GM19025 (cell line): Measurements from ENCODE around the gene MAPKAPK2.

Source experiments
- ATAC-seq: cut with Tn5 transposase; IDR thresholded peaks from one replicate; pipeline ENCODE4 v1.9.1; 2021; ENCODE audit warnings: mild to moderate bottlenecking, low read depth, moderate library complexity; ENCODE audit not compliant: unreplicated experiment

The MAPKAPK2 gene

DNA sequence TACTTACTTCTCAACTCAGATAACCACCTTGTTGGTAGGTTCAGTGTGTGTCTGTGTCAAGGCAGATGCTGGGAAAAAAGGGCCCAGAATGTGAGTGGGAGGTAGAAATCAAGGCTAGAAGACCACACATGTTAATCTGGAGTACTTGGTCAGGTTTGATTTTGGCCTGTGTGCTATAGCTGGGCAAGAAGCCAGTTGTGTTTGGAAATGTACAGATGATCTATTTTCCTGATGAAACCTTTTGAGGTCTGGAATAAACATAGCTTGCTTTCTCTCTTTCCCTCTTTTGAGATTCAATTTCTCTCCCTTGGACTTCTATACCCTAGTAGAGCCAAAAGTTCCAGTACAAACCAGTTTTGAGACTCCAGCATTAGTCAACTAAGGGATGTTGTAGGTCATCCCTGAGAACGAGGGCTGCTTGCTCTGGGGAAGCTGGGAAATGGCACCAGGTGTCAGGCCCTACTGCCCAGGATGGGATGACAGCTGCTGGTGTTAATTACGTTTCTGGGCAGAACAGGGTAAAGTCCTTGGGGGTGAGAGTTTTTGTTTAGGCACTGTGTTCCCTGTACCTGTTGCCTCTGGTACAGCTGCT is 15.8 kb downstream of the MAPKAPK2 start:
- no peak for ATAC-seq

DNA sequence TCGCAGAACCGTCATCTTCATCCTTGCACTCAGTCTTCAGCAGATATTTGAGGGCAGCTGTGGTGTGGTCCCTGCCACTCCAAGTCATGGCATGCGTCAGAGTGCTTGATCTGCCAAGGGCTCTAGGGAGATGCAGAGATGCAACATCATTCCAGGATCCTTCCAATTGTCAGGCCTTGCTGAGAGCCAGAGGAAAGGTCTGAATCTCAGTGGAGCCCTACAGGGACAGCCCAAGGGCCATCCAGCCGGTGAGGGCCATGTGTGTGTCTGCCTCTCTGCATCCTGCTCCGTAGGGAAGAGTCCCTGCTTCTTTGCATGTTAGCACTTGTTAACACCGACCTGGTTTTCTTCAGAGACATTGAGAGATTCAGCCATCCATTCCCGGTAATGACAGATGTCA is 17.6 kb downstream of the MAPKAPK2 start:
- no peak for ATAC-seq

DNA sequence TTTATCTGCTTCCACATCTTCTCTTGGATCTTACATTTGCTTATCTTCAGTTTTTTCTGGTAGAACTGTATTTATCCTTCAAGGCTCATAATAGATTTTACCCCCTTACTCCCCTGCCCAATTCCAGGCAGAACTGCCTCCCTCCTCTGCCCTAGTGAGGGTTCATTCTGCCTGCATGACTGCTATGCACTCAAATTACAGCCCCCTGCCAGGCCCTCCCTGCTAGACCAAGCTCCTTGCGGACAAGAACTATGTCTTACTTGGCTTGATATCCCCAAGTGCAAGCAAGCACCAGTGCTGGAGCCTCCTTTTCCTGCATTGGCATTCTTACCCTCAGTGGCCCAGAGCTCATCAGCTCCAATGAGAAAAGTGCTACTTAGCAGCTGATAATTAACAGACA is 18.1 kb downstream of the MAPKAPK2 start:
- no peak for ATAC-seq

- ATAC-seq = peak; percentile 51
Observed at GRCh38 chr1:206703661-206704060, 19.0 kb downstream of the MAPKAPK2 start.

DNA sequence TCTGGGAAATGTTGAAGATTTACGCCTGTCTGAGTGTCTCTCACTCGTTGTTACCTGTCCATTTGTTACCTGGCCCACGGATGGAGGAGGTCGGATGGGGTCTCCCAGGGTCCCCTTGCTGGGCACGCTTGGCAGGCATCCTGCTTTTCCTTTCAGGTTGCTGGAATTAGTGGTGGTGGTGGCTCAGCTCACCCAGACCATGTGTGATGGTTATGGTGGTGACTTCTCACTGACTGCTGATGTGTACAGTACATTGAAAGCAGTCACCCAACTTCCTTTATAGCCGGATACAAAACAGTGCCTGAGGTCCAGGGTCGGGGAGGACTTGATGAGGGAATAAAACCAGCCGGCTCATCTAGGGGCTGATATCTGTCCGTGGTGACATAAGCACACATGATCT is 19.5 kb downstream of the MAPKAPK2 start:
- no peak for ATAC-seq

DNA sequence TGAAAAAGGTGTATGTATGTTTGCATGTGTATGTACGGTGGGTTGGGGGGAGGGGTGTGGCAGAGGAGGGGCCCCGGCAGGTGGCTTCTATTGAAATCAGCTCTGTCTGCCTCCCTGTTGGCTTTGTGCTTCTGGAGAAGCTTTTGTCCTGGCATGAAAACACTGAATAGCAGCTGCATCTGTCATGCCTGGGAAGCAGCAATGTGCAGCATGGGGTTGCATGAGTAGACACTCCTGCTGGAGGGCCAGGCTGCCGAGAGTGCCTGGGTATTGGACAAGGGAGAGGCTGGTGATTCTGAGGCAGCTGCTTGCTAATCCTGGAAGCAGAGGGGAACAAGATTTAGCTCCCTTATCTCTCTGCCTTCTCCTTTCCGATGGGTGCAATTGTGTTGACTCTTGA is 20.5 kb downstream of the MAPKAPK2 start:
- no peak for ATAC-seq

GRCh38 chr1:206705726-206706297 is 21.1 kb downstream of the MAPKAPK2 start:
- no peak for ATAC-seq

DNA sequence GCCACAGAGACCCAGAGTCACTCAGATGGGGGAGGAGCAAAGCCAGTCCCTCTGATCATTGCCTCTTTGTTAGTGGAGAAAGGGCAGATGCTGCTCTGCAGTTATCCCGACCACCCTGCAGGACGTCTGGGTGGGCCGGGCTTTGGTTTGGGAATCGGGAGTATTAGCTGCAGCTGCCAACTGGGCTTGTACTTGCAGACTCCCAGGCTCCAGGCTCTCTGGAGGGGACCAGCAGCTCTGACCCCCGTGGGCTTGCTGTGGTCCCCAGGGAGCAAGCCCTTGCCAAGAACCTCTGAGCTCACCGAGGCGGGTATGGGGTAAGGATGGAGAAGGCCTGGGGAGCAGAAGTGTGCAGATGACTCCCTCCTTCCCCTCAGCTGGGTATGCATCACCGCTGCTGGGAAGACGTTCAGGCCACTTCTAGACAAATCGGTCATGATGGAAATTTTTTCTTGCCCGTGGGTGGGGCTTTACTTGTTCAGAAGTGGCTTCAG is 21.6 kb downstream of the MAPKAPK2 start:
- ATAC-seq = no peak

- no peak for ATAC-seq
Observed at GRCh38 chr1:206706806-206707366, 22.2 kb downstream of the MAPKAPK2 start.

GRCh38 chr1:206708058-206708457 is 23.4 kb downstream of the MAPKAPK2 start:
- ATAC-seq = no peak

GRCh38 chr1:206708882-206709281 is 24.2 kb downstream of the MAPKAPK2 start:
- ATAC-seq = no peak

GRCh38 chr1:206709322-206709721 is 24.6 kb downstream of the MAPKAPK2 start:
- ATAC-seq = no peak

GRCh38 chr1:206709772-206710459 is 25.2 kb downstream of the MAPKAPK2 start:
- no peak for ATAC-seq

GRCh38 chr1:206710460-206710823 is 25.7 kb downstream of the MAPKAPK2 start:
- ATAC-seq = no peak

GRCh38 chr1:206713070-206713469 is 28.4 kb downstream of the MAPKAPK2 start:
- ATAC-seq = no peak

DNA sequence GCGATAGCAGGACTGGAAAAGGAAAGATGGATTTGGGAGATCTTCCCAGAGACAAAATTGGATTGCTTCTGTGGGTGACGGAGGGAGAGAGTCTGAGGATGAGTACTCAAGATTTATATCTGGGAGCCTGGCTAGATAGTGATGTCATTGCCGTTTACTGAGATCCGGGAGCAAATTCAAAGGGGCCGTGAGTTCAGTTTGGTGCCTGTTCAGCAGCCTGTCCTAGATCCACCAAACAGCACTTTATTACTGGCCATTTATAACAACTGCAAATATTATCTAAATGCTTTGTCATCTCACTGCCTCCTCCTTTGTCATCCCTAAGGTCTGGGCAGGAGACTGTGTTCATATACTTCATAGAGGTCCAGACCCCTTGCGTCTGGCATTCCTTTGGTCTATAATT is 29.2 kb downstream of the MAPKAPK2 start:
- no peak for ATAC-seq

- ATAC-seq = no peak
Observed at GRCh38 chr1:206714331-206715058, 29.8 kb downstream of the MAPKAPK2 start.

- ATAC-seq = no peak
Observed at GRCh38 chr1:206715120-206715519, 30.4 kb downstream of the MAPKAPK2 start.

GRCh38 chr1:206715552-206716158 is 30.9 kb downstream of the MAPKAPK2 start:
- no peak for ATAC-seq

DNA sequence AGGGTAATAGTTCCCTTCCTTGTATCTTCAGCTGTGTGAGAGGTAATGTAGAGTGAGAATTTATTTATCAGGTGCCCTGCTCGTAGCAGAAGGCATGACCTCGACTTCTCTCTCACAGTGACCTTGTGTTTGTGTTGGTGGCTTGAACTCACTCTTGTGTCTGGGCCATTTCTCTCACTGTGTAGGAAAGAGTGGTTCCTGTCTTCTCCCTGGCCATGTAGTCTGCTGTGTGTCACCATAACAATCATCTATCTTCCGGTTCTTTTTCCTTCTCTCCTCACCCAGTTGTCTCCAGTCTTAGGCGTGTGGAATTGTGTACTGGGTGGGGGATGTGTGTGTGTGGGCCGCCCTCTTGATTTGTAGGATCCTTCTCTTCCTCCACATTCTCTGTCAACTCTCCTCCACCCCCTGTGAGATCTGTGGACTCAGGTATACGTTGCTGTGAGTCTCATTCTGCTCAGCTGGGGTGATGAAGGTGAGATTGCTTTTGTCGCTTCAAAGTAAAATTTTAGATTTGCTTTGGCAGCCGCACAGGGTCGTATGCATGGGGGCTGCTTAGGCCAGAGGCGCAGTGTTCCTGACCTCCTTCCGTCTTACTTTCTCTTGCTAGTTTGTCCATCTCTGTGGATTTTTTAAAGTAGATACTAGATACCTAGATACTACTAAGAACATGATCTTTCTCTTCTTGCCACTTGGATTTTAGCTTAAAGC is 31.6 kb downstream of the MAPKAPK2 start:
- ATAC-seq = no peak
